ENCODE data around the gene CEP20. TPM values are rescaled to one million over a fixed set of nuclear protein-coding genes. Genes with fewer than 3 reads are reported as not detected.

The CEP20 gene
- total and polyA plus RNA-seq, 10 of the 15 experiments (the other 5 are each of a cell fraction or from before 2014, with no cell fraction given), result 33.4 to 57.8 (median 52.6) TPM

GRCh38 chr16:15888072-15888976, at the start of gene CEP20 (continued):
- no peak for TF ChIP-seq E2F4 (IDR thresholded peaks at IDR 0.05; ENCODE audit: low read depth, low read length)
- no peak for TF ChIP-seq ESRRA (IDR thresholded peaks at IDR 0.05; ENCODE audit: low read length)
- TF ChIP-seq CEBPB (IDR thresholded peaks at IDR 0.05; ENCODE audit: borderline replicate concordance in 1 of 2, low read depth in 2 of 2, low read length in 2 of 2), result no peak
- no peak for TF ChIP-seq MTA2 (IDR thresholded peaks at IDR 0.05; ENCODE audit: low read depth)
- TF ChIP-seq CBX3 (IDR thresholded peaks at IDR 0.05; ENCODE audit: borderline replicate concordance, low read depth), result no peak
- TF ChIP-seq POU2F2 (IDR thresholded peaks at IDR 0.05; ENCODE audit: borderline replicate concordance, low read depth, low read length), result peak; percentile 68; the same call in 2 of the 3 replicates
- no peak for TF ChIP-seq YBX1 (IDR thresholded peaks at IDR 0.05)
- no peak for TF ChIP-seq RBBP5 (conservative IDR thresholded peaks at IDR 0.05)
- no peak for TF ChIP-seq EP300 (IDR thresholded peaks at IDR 0.05; ENCODE audit: borderline replicate concordance in 1 of 2, control insufficient read depth in 1 of 2, low read depth in 2 of 2, low read length in 2 of 2)
- TF ChIP-seq MYB (IDR thresholded peaks at IDR 0.05; ENCODE audit: borderline replicate concordance, low read depth, low read length), result peak; percentile 75; the same call in 1 of the 2 replicates
- peak; percentile 64 for TF ChIP-seq MXI1 (IDR thresholded peaks at IDR 0.05; ENCODE audit: low read depth, low read length)
- peak; percentile 42 for TF ChIP-seq NKRF (conservative IDR thresholded peaks at IDR 0.05)
- no peak for TF ChIP-seq ASH2L (IDR thresholded peaks at IDR 0.05; ENCODE audit: borderline replicate concordance, low read depth)
- TF ChIP-seq HDGF (IDR thresholded peaks at IDR 0.05), result peak; percentile 55; the same call in 1 of the 2 replicates
- TF ChIP-seq SRF (IDR thresholded peaks at IDR 0.05; ENCODE audit: low read depth in 2 of 2, low read length in 2 of 2), result no peak
- peak; percentile 22; the same call in 1 of the 2 replicates for TF ChIP-seq PAX5 (IDR thresholded peaks at IDR 0.05; ENCODE audit: borderline replicate concordance, low read depth, low read length)
- TF ChIP-seq NFYA (IDR thresholded peaks at IDR 0.05; ENCODE audit: borderline replicate concordance, low read depth, low read length), result no peak
- TF ChIP-seq PRDM15 (CRISPR knock-in tag; IDR thresholded peaks at IDR 0.05), result no peak
- TF ChIP-seq SPI1 (IDR thresholded peaks at IDR 0.05; ENCODE audit: borderline replicate concordance, insufficient read depth, low read depth, low read length), result peak; percentile 78
- no peak; a peak in 1 of 4 replicates for TF ChIP-seq BHLHE40 (IDR thresholded peaks at IDR 0.05; ENCODE audit: borderline replicate concordance in 1 of 2, low read depth in 2 of 2, low read length in 1 of 2)
- TF ChIP-seq KLF5 (IDR thresholded peaks at IDR 0.05; ENCODE audit: partially characterized antibody), result no peak
